Glutamatergic neuron (in vitro differentiated cells): ENCODE results near the gene ACER1. TPM values are rescaled to one million over a fixed set of nuclear protein-coding genes. Genes with fewer than 3 reads are reported as not detected.

Experiments
- DNase-seq: peaks from one replicate; pipeline ENCODE4 v3.0.0; 2022
- H3K27ac Mint-ChIP-seq: one replicate; pipeline ENCODE4 v1.8.0; 2020; ENCODE audit warnings: mild to moderate bottlenecking, mixed read lengths, inconsistent platforms; ENCODE audit not compliant: unreplicated experiment
- H3K27me3 Mint-ChIP-seq: one replicate; pipeline ENCODE4 v1.8.0; 2020; ENCODE audit warnings: mild to moderate bottlenecking, moderate library complexity, mixed read lengths, inconsistent platforms; ENCODE audit not compliant: unreplicated experiment
- H3K36me3 Mint-ChIP-seq: one replicate; pipeline ENCODE4 v1.8.0; 2020; ENCODE audit warnings: mild to moderate bottlenecking, mixed read lengths, inconsistent platforms; ENCODE audit not compliant: unreplicated experiment
- H3K4me1 Mint-ChIP-seq: one replicate; pipeline ENCODE4 v1.8.0; 2020; ENCODE audit warnings: mild to moderate bottlenecking, low read depth, mixed read lengths, inconsistent platforms; ENCODE audit not compliant: unreplicated experiment
- H3K4me3 Mint-ChIP-seq: one replicate; pipeline ENCODE4 v1.8.0; 2020; ENCODE audit warnings: mild to moderate bottlenecking, mixed read lengths, inconsistent platforms; ENCODE audit not compliant: unreplicated experiment
- H3K9me3 Mint-ChIP-seq: one replicate; pipeline ENCODE4 v1.8.0; 2020; ENCODE audit warnings: mild to moderate bottlenecking, moderate library complexity, mixed read lengths, inconsistent platforms; ENCODE audit not compliant: unreplicated experiment
- CTCF ChIP-seq: fragments of 200-600 bp; sonication (generic); IDR thresholded peaks from one replicate; pipeline ENCODE4 v1.5.0; 2021; ENCODE audit not compliant: partially characterized antibody, unreplicated experiment
- long read RNA-seq: library from polyadenylated mRNA; unstranded; transcript quantifications from one replicate; pipeline ENCODE4 v2.0.0, GENCODE V29; 2020; ENCODE audit not compliant: unreplicated experiment
- total RNA-seq: library from RNA; stranded (reverse); fragmentation: NEBNext Ultra II Directional; extraction: Animal tissue kit (Norgen Biotek cat#: 25700); gene quantifications from one replicate; pipeline ENCODE4 v1.2.1, GENCODE V29; 2021; ENCODE audit not compliant: unreplicated experiment

The ACER1 gene
- not detected for total RNA-seq
- long read RNA-seq, result 0 reads

- Mint-ChIP-seq H3K9me3 (no peaks in the 10 kb centered on the region), H3K27ac (no peak within 1 kb of the TSS), H3K27me3 (no peaks in the 10 kb centered on the region), H3K36me3 (no peaks in the 10 kb centered on the region), H3K4me3 (no peak within 1 kb of the TSS), H3K4me1 (no peaks in the 10 kb centered on the region)
- no peak for TF ChIP-seq CTCF
- no peak for DNase-seq
Measured at GRCh38 chr19:6333439-6333838, at the start of gene ACER1. Gene ACER1, minus strand, starts transcription at chr19:6333612. Its CDS starts 61 bp downstream, at chr19:6333551.

- Mint-ChIP-seq H3K4me1 (no peaks in the 10 kb centered on the region), H3K36me3 (peaks cover 6% of the 10 kb centered on the region), H3K27ac (no peak overlapping the region), H3K9me3 (no peaks in the 10 kb centered on the region), H3K4me3 (no peak overlapping the region), H3K27me3 (no peaks in the 10 kb centered on the region)
- DNase-seq, result no peak
- TF ChIP-seq CTCF, result no peak
Measured at GRCh38 chr19:6383188-6383587, 49.8 kb upstream of the ACER1 start.

GRCh38 chr19:6381030-6381750 lies 47.8 kb upstream of the ACER1 start:
- Mint-ChIP-seq H3K27me3 (no peaks in the 10 kb centered on the region), H3K9me3 (no peaks in the 10 kb centered on the region), H3K36me3 (peaks cover 6% of the 10 kb centered on the region), H3K4me1 (no peaks in the 10 kb centered on the region), H3K4me3 (no peak overlapping the region), H3K27ac (no peak overlapping the region)
- DNase-seq, result no peak
- TF ChIP-seq CTCF, result no peak

GRCh38 chr19:6379744-6380143 lies 46.3 kb upstream of the ACER1 start:
- DNase-seq, result no peak
- Mint-ChIP-seq H3K36me3 (peaks cover 6% of the 10 kb centered on the region), H3K4me3 (no peak overlapping the region), H3K4me1 (no peaks in the 10 kb centered on the region), H3K27ac (no peak overlapping the region), H3K27me3 (no peaks in the 10 kb centered on the region), H3K9me3 (no peaks in the 10 kb centered on the region)
- no peak for TF ChIP-seq CTCF

- Mint-ChIP-seq H3K27ac (no peak overlapping the region), H3K4me3 (no peak overlapping the region), H3K4me1 (no peaks in the 10 kb centered on the region), H3K9me3 (peaks cover 2% of the 10 kb centered on the region), H3K36me3 (peaks cover 6% of the 10 kb centered on the region), H3K27me3 (no peaks in the 10 kb centered on the region)
- no peak for TF ChIP-seq CTCF
- no peak for DNase-seq
Measured at GRCh38 chr19:6378486-6378885, 45.1 kb upstream of the ACER1 start.
